T-helper 1 cell (primary cell): ENCODE data around the gene PRKCZ.

Experiments used
- DNase-seq, 5 donors: peaks; one replicate each; pipeline ENCODE4 v3.0.0-alpha.2; 2012 to 2020

PRKCZ gene

DNA sequence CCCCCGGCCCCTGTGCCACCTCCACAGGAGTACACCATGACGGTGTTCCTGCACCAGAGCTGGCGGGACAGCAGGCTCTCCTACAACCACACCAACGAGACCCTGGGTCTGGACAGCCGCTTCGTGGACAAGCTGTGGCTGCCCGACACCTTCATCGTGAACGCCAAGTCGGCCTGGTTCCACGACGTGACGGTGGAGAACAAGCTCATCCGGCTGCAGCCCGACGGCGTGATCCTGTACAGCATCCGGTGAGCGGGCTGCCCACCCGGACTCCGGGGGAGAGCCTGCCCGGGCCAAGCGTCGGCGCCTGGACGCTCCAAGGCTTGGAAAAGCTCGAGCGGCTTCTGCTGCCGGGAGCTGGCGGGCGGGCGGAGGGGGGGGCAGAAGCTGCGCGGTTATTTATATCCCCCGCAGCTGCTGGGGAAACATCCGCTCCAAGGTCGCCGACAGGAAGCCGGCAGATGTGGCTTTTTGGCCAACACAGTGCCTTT is 24.7 kb upstream of the PRKCZ start:
- no peak for DNase-seq

DNA sequence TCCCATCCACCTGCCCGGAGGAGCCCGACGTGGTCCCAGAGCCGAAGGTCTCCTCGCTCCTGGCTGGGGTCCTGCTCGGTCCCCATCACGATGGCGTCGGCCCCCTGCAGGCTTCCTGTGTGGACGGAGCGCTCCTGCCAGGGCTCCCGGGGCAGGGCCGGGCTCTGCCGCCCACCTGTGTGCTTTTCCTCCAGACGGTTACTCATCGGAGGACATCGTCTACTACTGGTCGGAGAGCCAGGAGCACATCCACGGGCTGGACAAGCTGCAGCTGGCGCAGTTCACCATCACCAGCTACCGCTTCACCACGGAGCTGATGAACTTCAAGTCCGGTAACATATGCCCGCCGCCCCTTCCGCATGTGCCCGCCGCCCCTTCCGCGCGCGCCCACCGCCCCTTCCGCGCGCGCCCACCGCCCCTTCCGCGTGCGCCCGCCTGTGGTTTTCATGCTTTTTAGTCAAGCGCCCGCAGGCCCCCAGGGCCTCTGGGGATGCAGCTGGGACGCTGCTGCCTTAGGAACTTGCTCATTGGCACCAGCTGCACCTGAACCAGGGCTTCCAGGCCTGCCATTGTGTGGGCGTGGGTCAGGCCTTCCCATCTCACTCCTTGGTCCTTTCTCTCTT is 22.1 kb upstream of the PRKCZ start:
- DNase-seq: no peak

DNA sequence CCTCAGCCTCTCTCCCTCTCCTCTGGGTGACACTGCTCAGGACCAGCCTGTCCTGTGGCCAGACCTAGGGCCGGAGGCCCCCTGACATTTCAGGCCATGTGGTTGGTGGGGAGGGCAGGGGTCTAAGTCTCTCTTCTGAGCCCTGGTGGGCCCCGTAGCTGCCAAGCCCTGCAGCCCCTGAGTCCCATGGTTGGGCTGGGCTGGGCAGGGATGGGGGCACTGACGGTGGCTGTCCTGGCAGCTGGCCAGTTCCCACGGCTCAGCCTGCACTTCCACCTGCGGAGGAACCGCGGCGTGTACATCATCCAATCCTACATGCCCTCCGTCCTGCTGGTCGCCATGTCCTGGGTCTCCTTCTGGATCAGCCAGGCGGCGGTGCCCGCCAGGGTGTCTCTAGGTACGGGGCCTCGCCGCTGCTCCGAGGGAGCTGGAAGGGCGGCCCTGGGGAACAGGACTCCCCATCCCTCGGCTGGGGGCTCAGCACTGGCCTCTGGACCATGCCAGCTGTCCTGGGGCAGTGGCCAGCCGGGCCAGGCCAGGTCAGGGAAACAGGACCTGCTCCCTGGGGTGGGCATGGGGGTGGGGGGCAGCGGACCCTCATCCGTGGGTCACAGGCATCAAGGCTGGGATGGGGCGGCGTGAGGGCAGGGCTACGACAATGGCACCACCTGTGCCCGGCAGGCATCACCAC is 21.2 kb upstream of the PRKCZ start:
- no peak for DNase-seq

DNA sequence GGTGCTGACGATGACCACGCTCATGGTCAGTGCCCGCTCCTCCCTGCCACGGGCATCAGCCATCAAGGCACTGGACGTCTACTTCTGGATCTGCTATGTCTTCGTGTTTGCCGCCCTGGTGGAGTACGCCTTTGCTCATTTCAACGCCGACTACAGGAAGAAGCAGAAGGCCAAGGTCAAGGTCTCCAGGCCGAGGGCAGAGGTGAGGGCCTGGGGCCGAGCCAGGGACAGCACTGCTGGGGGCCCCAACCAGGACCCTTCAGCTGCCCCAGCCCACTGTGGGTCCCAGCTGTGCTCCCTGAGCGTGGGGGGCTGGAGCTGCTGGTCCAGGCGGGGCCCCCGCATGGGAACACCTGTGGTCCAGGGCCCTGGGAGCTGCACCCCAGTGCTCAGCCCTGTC is 20.6 kb upstream of the PRKCZ start:
- no peak for DNase-seq

DNA sequence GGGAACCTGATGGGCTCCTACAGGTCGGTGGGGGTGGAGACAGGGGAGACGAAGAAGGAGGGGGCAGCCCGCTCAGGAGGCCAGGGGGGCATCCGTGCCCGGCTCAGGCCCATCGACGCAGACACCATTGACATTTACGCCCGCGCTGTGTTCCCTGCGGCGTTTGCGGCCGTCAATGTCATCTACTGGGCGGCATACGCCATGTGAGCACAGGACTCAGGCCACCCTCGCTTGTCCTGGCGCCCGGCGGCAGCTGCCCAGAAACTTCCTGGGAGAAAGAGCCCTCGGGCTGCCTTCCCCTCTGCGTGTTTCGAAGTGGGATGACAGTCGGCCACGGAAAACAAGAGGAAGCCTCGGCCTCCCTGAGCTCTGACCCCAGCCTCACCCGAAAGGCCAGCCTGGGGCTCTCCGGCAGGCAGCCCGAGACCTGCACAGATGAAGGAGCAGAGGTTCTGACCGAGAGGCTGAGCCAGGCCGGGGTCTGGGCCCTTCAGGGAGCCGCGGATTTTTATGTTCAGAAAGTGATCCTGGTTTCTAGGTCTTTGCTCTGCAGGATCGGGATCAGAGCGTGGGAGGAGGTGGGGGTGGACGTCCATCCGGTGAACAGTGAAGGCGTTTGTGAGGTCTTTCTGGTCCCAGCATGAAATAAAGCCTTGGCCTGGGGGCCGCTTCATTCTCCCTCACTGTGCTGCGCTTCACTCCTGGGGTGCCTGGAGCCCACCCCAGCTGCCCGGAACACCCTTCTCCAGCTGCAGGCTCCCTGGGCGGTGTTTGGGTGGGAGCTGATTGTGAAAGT is 19.9 kb upstream of the PRKCZ start:
- no peak for DNase-seq

DNA sequence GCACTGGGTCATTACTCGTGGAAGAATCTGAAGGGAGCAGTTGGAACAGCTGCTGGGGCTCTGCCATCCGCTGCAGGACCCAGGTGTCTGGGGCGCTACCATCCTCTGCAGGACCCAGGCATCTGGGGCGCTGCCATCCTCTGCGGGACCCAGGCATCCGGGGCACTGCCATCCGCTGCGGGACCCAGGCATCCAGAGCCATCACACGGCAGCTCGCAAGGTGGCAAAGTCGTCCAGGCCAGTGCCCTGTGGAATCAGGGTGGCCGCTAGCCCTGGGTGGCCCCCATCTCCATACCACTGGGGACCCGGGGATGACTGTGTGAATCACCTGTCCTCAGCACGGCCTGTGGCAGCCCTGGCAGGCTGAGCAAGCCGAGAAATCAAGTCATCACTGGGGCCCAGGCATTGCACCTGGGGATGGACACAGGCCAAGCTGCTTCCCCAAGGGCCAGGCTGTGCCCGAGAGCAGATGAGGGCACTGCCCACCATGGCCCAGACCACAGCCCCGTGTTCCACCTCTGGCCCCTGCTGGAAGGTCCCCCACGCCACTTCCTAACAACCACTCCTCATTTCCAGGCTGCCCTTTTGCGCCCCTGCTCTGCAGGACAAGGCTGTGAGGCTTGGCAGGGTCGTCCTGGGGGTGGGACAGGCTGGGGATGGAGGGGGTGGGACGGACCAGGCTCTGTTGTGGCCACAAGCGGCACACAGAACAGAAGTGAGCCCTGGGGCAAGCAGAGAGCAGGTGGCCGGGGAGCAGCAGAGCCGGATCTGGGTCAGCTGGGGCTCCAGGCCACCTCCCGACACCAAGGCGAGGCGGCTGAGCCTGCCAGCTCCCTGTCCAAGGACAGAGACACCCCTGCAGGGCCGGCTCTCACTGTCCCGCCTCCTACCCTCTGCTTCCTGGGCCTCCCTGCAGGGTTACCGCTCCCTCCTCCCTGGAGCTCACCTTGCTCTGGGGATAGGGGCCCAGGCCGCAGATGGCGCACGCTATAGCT is 18.4 kb upstream of the PRKCZ start:
- DNase-seq: no peak

DNA sequence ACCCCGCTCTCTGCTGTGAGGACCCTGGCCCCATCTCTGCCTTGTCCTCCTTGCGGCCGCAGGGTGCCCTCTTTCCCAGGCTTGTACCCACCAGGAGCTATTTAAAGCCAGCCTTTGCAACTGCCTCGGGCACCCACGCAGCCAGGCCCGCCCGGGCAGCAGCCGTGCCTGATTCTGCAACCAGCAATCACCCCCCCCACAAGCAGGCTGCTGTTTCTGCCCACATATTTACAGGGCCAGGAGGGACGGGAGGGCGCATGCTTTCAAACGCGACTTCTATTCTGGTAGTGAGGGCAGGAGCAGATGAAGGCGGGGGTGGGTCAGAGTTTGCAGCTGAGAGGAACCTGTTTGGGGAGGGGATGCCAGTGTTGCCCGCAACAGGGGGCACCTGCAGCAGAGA is 17.5 kb upstream of the PRKCZ start:
- DNase-seq: no peak

DNA sequence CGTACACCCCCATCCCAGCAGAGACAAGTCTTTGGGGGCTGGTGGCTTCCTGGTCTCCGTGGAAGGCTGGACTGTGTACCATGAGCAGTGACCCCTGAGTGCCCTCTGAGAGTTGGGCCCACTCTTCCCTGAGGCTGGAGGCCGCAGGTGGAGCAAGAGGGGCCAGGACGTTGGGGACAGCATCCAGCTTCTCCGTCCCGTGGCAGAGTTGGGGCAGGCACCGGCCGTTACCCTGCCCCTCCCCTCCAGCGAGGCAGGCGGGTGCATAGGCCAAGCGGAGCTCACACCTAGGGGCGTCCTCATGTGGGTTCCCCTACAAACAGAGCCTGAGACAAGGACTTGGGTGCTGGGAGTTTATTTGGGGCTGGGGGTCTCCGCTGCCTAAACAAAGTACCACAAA is 17.0 kb upstream of the PRKCZ start:
- no peak for DNase-seq

DNA sequence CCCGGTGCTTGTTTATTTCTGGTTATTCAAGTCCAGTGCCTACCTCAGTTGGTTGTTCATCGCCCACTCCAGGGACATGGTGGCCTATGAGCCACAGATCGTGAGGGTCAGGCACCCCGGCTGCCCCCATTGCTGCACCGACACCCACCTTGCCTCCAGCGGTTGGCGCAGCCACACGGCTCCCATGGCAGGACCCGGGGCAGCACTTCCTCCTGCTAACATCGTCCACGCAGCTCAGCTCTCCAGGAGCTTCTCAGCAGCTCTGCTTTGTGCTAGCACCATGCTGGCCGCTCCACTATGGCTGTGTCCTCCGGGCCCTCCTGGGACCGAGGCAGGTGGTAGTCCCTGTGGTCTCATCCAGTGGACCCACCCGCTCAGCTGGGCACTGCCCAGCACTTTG is 13.9 kb upstream of the PRKCZ start:
- no peak for DNase-seq

DNA sequence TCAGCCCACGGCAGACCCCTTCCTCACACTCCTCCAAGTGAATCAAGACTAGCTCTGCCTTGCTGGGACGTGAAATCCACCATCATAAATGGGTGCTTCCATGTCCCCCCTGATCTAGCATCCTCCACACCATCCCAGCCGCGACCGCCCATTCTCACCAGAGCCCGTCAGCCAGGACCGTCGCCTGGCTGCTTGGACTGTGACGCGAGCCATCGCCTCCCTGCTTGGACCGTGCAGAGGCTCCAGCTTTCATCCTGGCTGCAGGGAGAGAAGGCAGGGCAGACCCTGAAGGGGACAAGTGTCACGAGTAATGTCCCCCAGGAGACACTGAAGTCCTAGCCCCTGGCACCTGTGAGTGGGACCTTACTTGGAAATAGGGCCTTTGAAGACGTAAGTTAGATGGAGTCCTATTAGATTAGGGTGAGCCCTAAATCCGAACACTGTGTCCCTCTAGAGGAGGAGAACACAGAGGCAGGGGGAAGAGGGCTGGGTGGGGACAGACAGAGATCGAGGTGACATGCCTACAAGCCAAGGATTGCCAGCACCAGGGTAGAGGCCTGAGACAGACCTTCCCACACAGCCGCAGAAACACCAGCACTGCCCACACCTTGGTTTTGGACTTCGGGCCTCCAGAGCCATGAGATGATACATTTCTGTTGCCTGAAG is 12.8 kb upstream of the PRKCZ start:
- no peak for DNase-seq

DNA sequence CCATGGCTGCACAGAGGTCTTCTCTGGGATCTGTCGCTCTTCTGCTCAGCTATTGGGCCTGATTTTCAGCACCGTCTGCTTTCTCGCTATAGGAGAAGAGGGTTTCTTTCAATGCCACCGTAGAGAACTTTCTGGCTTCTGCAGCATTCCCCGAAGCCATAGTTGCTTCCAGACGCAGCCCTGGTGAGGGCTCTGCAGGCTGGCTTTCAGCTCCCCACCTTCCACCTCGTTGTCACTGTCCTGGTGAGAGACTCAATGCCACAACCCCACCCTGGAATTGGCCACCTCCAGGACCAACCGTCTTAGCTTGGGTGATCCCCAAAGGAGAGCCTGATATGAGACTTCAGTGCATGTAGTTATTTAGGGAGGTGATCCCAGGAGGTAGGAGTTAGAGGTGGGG is 12.0 kb upstream of the PRKCZ start:
- DNase-seq: no peak

DNA sequence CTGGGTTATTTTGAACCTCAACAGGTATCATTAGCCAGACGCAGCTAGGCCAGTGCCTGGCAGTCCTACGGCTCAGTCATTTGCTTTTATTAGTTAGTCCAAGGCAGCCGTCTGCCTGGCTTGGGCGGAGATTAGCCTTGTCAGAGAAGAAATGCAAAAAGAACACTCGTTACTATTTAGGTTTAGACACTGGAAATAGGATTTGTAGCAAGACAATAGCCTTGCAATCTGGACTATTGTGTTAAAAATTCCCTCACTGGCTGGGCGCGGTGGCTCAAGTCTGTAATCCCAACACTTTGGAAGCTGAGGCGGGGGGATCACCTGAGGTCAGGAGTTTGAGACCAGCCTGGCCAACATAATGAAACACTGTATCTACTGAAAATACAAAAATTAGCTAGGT is 11.0 kb upstream of the PRKCZ start:
- no peak for DNase-seq

DNA sequence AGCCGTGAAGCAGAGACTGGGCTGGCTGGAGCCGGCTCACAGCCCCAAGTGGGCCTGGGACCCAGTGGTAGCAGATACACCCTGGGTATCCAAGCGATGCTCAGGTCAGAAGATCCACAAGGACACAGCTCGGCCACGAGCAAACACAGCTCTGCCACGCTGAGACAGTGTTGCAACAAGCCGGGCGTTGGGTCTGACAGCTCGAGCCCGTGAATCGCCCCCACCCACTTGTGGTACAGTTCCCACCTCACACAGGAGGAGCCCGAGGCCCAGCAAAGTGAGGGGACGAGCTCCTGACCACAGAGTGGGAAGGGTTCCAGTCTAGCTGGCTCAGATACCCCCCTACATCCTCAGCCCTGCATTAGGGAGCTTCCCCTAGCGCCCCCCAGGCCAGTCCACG is 8.9 kb upstream of the PRKCZ start:
- DNase-seq: no peak

DNA sequence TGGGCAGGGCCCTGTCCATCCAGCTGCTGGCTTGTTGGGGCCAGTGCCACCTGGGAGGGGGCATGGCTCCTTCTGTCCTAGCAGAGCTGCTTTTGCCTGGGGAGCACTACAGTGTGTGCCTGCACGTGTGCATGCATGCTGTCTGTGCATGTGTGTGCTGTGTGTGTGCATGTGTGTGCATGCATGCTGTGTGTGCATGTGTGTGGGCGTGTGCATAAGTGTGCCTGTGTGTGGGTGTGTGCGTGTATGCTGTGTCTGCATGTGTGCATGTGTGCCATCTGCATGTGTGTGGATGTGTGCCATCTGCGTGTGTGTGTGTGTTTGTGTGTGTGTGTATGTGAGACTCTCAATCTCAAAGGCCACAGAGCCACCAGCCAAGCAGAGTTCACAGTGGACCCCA is 8.3 kb upstream of the PRKCZ start:
- no peak for DNase-seq

DNA sequence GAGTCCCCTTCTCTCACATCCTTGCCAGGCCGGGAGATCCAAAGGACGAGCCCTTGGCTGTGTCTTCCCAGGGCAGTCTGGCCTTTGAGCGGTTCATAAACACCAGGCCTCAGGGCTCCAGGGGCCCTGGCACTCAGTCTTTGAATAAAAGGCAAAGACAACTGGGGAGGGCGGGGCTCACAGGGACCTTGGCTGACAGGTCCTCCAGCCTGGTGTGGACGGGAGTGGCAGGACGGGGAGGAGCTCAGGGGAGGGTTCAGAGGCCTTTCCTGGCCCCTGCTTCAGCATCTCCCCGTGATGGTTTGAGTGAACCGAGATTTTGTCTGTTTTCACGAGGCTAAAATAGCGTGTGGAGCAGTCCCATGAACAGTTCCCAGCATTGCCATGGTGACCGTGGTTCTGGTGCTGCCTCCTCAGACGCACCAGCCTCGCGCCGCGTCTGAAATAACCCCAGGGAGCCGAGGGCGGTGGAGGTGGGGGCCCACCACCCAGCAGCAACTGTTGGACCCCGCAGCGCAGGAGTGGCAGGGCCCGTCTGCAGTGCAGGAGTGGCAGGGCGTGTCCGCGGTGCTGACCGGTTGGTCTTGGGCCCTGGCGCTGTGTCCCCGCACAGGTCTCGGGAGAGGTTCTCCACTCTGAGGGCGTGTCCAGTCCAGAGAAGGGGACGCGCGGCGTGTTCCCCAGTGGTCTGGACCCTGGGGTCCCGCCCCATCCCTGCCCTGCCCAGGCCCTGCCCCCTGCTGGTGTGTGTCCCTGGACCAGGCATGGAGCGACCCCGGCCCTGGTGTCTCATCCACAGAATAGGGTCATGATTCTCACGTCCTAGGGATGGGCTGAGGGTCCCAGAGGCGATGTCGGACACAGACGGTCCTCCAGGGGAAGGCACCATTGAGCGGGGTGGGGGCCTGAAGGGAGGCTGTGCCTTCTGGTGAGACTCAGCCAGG is 7.1 kb upstream of the PRKCZ start:
- DNase-seq: no peak

DNA sequence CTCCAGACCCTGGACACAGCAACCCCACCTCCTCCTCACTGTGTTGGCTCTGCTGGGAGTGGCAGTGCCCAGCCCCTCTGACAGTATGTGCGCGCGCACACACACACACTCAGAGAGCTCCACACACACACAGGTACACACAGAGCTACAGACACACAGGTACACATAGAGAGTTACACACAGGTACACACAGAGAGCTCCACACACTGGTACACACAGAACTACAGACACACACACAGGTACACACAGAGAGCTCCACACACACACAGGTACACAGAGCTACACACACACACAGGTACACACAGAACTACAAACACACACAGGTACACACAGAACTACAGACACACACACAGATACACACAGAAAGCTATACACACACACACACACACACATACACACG is 6.3 kb upstream of the PRKCZ start:
- DNase-seq: no peak

DNA sequence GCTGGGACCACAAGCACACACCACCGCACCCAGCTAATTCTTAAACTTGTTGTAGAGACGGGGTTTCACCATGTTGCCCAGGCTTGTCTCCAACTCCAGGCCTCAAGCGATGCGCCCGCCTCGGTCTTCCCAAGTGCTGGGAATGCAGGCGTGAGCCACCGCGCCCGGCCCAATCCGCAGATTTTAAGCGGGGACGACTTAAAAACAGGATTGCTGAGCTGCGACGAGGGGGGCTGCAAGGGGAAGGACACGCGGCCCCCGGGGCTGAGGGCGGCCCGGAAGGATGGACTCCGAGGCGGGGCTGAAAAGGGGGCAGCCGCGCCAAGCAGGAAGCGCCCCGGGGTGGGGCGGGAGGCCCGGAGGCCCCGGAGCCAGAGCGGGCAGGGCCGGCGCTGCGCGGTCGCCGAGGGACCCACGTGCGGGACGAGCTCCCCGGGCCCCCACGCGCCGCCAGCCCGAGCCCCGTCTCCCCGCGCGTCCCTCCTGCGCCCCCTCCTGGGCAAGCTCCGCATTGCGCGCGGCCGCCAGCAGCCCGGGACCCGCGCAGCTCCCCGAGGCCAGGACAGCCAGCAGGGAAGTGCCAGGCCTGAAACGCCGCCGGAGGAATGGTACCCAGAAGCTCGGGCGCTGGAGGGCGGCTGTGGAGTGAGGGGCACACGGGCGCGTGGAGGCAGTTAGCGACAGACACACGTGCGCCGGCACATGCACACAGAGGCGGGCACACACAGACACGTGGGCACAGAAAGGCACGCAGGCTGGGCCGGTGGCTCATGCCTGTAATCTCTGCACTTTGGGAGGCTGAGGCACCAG is 5.5 kb upstream of the PRKCZ start:
- DNase-seq: peak; percentile 56 to 80 (median 72)

DNA sequence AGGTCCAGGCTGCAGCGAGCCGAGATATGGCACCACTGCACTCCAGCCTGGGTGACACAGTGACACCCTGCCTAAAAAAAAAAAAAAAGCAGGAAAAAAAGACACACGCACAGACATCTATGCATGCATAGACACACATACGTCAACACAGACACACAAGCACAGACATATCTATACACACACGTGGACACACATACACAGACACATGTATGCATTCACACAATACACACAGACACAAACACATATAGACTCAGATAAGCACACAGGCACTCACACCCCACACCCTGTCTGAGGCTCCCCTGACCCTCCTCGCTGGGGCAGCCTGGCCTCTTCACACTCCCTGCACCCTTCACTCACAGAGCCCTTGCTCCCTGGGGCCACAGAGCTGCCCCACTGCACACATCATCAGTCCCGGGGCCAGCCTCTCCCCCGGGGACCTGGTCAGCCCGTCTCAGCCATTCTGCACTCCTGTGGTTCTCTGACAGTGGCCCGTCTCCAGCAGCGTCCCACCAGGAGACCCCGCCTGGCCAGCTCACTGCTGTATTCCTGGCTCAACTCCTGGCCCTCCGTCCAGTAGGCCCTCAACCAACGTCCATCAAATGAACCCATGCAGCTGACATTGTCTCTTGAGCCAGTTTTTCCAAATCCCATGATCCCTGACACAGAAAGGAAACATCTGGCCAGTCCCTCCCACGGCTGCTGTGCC is 4.6 kb upstream of the PRKCZ start:
- no peak for DNase-seq

DNA sequence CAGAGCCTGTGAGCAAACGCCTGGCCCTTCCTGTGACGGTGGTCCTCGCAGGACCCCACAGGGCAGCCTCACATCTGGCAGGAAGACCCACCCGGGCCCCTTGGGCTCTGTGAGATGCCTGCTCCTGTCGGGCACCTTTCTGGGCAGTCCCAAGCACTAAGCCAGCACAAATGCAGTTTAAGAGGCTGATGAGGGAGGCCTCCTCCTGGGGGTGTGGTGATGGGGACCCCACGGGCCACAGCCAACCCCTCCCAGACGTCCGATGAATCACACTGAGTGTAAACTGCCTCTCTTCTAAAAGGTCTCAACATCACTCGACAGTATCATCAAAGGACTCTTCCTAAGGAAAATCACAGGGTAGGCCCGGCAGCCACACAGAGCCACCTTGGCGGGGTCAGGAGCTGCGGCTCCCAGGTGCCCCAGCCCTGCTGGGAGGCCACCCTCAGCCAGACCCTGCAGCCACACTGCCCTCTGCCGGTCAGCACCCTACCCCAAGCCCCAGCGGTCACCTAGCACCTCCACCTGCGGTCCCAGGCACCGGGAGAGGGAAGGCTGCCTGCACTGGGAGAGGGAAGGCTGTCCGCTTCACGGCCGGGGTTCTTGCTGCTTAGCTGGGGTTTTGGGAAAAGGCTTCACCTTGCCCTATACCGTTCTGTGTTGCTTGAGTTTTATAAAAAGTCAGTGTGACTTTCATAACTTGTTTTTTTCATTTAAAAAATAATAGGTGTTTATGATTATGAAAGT is 3.9 kb upstream of the PRKCZ start:
- peak in 2 of 5 donors; percentile 24 to 28 for DNase-seq
